GM12892 (cell line): ENCODE measurements around the gene FBXO36.

Experiments
- POLR2A ChIP-seq: IDR thresholded peaks from 2 replicates; pipeline ENCODE4 v1.6.1; 2011; ENCODE audit warnings: low read depth, low read length, control low read depth
- POLR2AphosphoS5 ChIP-seq: IDR thresholded peaks from 2 replicates; pipeline ENCODE4 v1.6.1; 2011; ENCODE audit warnings: low read depth, low read length, control low read depth
- TAF1 ChIP-seq: IDR thresholded peaks from 2 replicates; pipeline ENCODE4 v1.6.1; 2011; ENCODE audit warnings: low read depth, mild to moderate bottlenecking, control low read depth, low read length, borderline replicate concordance

- TF ChIP-seq POLR2A (peak; percentile 44; the same call in 1 of the 2 replicates), POLR2AphosphoS5 (0 out of 2 replicates have a peak, but pooled peaks have one; percentile 10), TAF1 (peak; percentile 15; the same call in 1 of the 2 replicates)
These were observed 333 bp upstream of the FBXO36 start, which contains the start of gene TRIP12 for GRCh38 chr2:229921892-229922448.
